Suprapubic skin (tissue), 4 donors: Measurements from ENCODE around the gene APOE.

ENCODE experiments used
- EP300 ChIP-seq: sonication (generic); formaldehyde crosslinking; IDR thresholded peaks from one replicate; pipeline ENCODE4 v1.6.1; 2017; ENCODE audit warnings: antibody characterized with exemption
- POLR2AphosphoS5 ChIP-seq, 3 donors: sonication (generic); formaldehyde crosslinking; IDR thresholded peaks; one replicate each; pipeline ENCODE4 v1.6.1; 2017; ENCODE audit warnings: antibody characterized with exemption in 3 of 3
- TF ChIP-seq, protein P1 (sequence below), 2 donors: fragments of 200-600 bp in 1 of 2; fragments of 450-650 bp in 1 of 2; sonication (generic) in 1 of 2; IDR thresholded peaks; one replicate each; pipeline ENCODE4 v1.5.1; 2016 to 2019; ENCODE audit warnings: antibody characterized with exemption in 2 of 2, mild to moderate bottlenecking in 1 of 2, moderate library complexity in 1 of 2

DNA sequence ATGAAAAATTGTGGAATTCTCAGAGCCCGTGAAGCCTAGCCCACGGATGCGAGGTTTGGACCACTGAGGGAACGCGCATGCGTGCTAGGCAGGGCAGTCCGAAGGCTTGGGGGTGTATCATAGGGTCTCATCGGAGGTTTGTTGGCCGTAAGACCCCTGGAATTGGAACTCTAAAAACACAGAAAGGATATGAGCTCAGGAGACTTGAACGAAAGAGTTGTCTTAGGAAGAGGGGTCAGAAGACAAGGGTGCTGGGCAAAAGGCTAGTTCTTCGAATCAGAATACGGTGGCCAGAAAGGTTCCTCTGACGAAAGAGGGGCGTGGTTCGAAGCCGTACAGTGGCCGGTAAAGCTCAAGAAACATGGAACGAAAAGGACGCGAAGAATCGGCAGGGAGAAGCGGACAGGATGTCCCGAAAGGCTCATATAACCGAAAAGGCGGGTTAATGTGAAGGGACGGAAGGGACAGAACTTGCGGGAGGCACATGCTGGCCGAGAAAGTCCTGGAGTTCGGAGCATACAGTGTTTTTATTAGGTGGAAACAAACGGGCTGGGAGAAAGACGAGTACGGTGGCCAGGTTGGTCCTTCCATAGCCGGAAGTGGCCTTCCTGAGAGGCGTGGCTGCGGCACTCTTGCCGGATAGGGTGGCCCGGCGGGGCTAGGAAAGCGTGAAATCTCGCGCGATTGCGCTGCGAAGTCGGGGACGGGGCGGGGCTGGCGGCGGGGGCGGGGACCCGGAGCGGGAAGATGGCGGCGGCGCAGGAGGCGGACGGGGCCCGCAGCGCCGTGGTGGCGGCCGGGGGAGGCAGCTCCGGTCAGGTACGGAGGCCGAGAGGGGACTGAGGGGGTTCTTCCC is 49.3 kb downstream of the APOE start, which contains the start of gene CLPTM1:
- TF ChIP-seq, protein P1, sequence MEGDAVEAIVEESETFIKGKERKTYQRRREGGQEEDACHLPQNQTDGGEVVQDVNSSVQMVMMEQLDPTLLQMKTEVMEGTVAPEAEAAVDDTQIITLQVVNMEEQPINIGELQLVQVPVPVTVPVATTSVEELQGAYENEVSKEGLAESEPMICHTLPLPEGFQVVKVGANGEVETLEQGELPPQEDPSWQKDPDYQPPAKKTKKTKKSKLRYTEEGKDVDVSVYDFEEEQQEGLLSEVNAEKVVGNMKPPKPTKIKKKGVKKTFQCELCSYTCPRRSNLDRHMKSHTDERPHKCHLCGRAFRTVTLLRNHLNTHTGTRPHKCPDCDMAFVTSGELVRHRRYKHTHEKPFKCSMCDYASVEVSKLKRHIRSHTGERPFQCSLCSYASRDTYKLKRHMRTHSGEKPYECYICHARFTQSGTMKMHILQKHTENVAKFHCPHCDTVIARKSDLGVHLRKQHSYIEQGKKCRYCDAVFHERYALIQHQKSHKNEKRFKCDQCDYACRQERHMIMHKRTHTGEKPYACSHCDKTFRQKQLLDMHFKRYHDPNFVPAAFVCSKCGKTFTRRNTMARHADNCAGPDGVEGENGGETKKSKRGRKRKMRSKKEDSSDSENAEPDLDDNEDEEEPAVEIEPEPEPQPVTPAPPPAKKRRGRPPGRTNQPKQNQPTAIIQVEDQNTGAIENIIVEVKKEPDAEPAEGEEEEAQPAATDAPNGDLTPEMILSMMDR (IDR thresholded peaks at IDR 0.05): no peak
- peak in 2 of 3 donors; percentile 91 to 95 for TF ChIP-seq POLR2AphosphoS5 (IDR thresholded peaks at IDR 0.05)
- peak; percentile 19 for TF ChIP-seq EP300
